Measurements from ENCODE around the gene EXO1. TPM values are rescaled to one million over a fixed set of nuclear protein-coding genes. Genes with fewer than 3 reads are reported as not detected.
"Not testable (repeated sequence)": the region's sequence is repeated elsewhere in the genome, so short reads cannot be mapped to it uniquely, and the experiment has no call there.

Gene EXO1
- total and polyA plus RNA-seq, 12 donors, result 0.06 to 1.4 (median 0.41) TPM; not detected in 4

GRCh38 chr1:241802863-241803262 is 45.1 kb upstream of the EXO1 start:
- Histone ChIP-seq H3K4me1 (no peaks in the 10 kb centered on the region), H3K36me3 (no peaks in the 10 kb centered on the region), H3K4me3 (no peak overlapping the region), H3K27me3 (no peaks in the 10 kb centered on the region), H3K9me3 (no peaks in the 10 kb centered on the region), H3K27ac (no peak overlapping the region)
- TF ChIP-seq CTCF (IDR thresholded peaks at IDR 0.05), result no peak
- intact Hi-C loops (cut with DNase I), result no loop called here
- no peak for DNase-seq
- no peak for ATAC-seq
- WGBS, 2 donors, result 81 to 91% methylated on average over 3 of the region's 3 CpGs

- H3K27ac ChIP-seq; DNase-seq; H3K4me1 ChIP-seq; H3K9me3 ChIP-seq; H3K36me3 ChIP-seq; intact Hi-C loops (cut with DNase I); ATAC-seq; H3K4me3 ChIP-seq; H3K27me3 ChIP-seq: not testable (repeated sequence)
- 74 to 76% methylated on average over 4 of the region's 4 CpGs for WGBS, 2 donors
Measured at GRCh38 chr1:241804706-241805105, 43.3 kb upstream of the EXO1 start.

DNA sequence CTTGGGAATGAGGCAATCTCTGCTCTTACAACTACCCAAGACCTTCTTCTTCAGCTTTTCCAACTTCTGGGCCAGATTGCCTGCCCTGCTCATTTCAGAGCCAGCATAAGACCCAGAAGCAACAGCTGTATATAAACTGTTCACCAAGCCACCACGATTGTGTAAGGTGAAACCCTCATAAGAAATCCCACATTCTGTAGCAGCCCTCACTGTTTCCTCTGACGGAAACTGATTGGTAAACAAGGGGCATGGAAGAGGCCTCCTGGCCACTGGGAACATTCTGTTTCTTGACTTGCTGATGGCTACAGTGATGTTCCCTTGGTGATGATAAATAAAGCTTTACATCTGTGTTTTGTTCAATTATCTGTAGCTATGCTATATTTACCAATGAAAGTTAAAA is 39.7 kb upstream of the EXO1 start:
- 60 to 61% methylated on average over 2 of the region's 2 CpGs for WGBS, 2 donors
- Histone ChIP-seq H3K36me3 (no peaks in the 10 kb centered on the region), H3K27ac (no peak overlapping the region), H3K27me3 (no peaks in the 10 kb centered on the region), H3K4me1 (no peaks in the 10 kb centered on the region), H3K4me3 (no peak overlapping the region), H3K9me3 (no peaks in the 10 kb centered on the region)
- TF ChIP-seq CTCF (IDR thresholded peaks at IDR 0.05), result no peak
- intact Hi-C loops (cut with DNase I), result no loop called here
- DNase-seq (no peak), ATAC-seq (no peak)

DNA sequence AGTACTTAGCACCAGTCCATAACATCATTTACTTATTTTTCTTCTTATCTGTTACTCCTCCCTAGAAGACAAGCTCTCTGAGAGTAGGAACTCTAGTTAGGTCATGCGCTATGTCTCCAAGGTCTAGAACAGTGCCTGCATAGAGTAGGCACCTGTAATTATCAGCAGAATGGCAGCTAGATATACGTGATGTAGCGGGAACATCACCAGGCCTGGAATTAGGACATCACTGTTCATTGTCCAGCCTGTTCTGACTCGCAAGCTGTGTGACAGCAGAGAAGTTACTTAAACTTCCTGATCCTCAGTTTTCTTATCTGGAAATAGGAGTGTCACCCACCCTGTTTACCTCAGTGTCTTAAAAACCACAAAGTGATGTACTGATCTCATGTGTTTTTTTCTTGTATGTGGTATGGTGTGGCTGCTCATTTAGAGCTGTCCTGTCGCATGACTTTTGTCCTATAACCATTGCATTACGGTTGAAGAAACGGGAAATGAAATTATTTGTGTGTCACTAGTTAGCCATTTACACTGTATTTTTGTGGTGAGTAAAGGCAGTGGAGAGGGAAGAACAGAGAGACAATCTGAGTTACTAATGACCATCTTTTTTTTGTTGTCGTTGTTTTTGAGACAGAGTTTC is 37.1 kb upstream of the EXO1 start:
- ATAC-seq, result no peak
- WGBS, 2 donors, result 78 to 83% methylated on average over 8 of the region's 8 CpGs
- Histone ChIP-seq H3K4me1 (no peaks in the 10 kb centered on the region), H3K9me3 (no peaks in the 10 kb centered on the region), H3K27ac (no peak overlapping the region), H3K27me3 (peaks cover 0 to 4% (median 0%) of the 10 kb centered on the region in 7 donors), H3K36me3 (no peaks in the 10 kb centered on the region), H3K4me3 (no peak overlapping the region)
- intact Hi-C loops (cut with DNase I), result no loop called here
- DNase-seq, result no peak
- no peak for TF ChIP-seq CTCF (IDR thresholded peaks at IDR 0.05)

- Histone ChIP-seq H3K36me3 (no peaks in the 10 kb centered on the region), H3K27ac (no peak overlapping the region), H3K9me3 (no peaks in the 10 kb centered on the region), H3K4me3 (no peak overlapping the region), H3K27me3 (peaks cover 0 to 7% (median 0%) of the 10 kb centered on the region in 7 donors), H3K4me1 (no peaks in the 10 kb centered on the region)
- DNase-seq, result no peak
- no peak for ATAC-seq
- intact Hi-C loops (cut with DNase I), result no loop called here
- TF ChIP-seq CTCF (IDR thresholded peaks at IDR 0.05), result no peak
- WGBS, 2 donors, result 80 to 92% methylated on average over 8 of the region's 8 CpGs
Measured at GRCh38 chr1:241813768-241814320, 34.2 kb upstream of the EXO1 start.
